ENCODE data around the gene TSPY9.
"Not testable (repeated sequence)": the region's sequence is repeated elsewhere in the genome, so short reads cannot be mapped to it uniquely, and the experiment has no call there.

TSPY9 gene

DNA sequence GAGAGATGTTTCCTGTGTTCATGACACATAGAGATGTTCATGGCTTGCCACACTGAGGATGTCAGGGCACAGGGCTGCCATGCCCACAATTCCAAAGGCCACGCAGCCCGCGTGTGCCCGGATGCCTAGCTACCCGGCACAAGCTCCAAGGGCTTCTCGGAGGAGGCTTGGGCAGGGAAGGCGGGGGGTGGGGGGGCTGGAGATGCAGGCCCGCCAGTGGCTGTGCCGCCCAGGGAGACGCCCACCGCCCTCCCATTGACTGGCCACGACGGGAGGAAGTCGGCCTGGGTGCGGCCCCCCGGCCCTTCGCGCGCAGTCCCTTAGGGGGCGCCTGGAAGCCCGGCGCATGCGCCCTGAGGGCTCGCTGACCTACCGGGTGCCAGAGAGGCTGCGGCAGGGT lies at the start of gene TSPY9:
Gene TSPY9, plus strand, starts transcription at position 301 of the 400 bp plus-strand sequence. Its CDS starts 46 bp downstream, at position 347.
- DNase-seq = not testable (repeated sequence)

DNA sequence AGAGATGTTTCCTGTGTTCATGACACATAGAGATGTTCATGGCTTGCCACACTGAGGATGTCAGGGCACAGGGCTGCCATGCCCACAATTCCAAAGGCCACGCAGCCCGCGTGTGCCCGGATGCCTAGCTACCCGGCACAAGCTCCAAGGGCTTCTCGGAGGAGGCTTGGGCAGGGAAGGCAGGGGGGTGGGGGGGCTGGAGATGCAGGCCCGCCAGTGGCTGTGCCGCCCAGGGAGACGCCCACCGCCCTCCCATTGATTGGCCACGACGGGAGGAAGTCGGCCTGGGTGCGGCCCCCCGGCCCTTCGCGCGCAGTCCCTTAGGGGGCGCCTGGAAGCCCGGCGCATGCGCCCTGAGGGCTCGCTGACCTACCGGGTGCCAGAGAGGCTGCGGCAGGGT lies 20.4 kb upstream of the TSPY9 start, which contains the start of gene TSPY1:
Gene TSPY1, plus strand, starts transcription at position 301 of the 400 bp plus-strand sequence. Its CDS starts 46 bp downstream, at position 347.
- DNase-seq = not testable (repeated sequence)

GRCh38 chrY:9504396-9504795 lies 17.3 kb downstream of the TSPY9 start:
- DNase-seq = not testable (repeated sequence)

DNA sequence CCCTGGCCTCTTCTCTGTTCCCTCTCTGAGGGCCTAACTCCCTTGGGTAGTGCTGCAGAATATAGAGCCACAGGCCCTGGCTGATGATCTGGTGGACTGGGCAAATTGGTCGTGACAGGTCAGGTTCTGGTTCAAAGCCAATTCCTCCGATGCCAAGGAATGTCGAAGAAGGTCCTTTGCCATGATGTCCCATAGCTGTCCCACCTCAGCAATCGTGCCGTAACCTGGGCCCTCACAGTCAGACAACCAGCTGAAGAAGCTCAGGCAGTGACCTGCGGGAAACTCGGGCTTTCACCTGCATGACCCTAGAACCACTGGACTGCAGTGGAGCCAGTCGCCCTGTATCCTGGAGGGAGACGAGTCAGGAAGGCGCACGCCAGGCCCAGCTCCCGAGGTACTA lies 29.2 kb downstream of the TSPY9 start:
- DNase-seq = not testable (repeated sequence)

GRCh38 chrY:9527580-9527979 lies 40.5 kb downstream of the TSPY9 start, which contains the start of gene TSPY10:
TSS of gene TSPY10 (plus strand) at chrY:9527880. CDS start at chrY:9527926, 46 bp downstream.
- DNase-seq = not testable (repeated sequence)

Data from CD4-positive, alpha-beta T cell treated with Interferon alpha-2 for 1 hour (primary cell).